ENCODE data around the gene CLDN18. TPM values are rescaled to one million over a fixed set of nuclear protein-coding genes. Genes with fewer than 3 reads are reported as not detected.
A peak's percentile ranks its signal among the peaks of the same experiment; 100 is the strongest.

The CLDN18 gene
- not detected in 2 replicates for total RNA-seq (ENCODE audit: low replicate concordance)

GRCh38 chr3:138009476-138010272 is at the start of gene CLDN18:
Gene CLDN18, plus strand, starts transcription at chr3:138010165. Its CDS starts 61 bp downstream, at chr3:138010226.
- DNase-seq (ENCODE audit: low read depth): peak; percentile 60
- no peak for TF ChIP-seq CTCF (IDR thresholded peaks at IDR 0.05; ENCODE audit: insufficient read depth, low read length)
- H3K4me3 ChIP-seq (ENCODE audit: low read depth, low read length): no peak within 1 kb of the TSS

GRCh38 chr3:137962251-137962650 is 47.7 kb upstream of the CLDN18 start:
- DNase-seq (ENCODE audit: low read depth): no peak
- H3K4me3 ChIP-seq (ENCODE audit: low read depth, low read length): no peak overlapping the region
- no peak for TF ChIP-seq CTCF (IDR thresholded peaks at IDR 0.05; ENCODE audit: insufficient read depth, low read length)

GRCh38 chr3:137963463-137963862 is 46.5 kb upstream of the CLDN18 start:
- H3K4me3 ChIP-seq (ENCODE audit: low read depth, low read length): no peak overlapping the region
- DNase-seq (ENCODE audit: low read depth): no peak
- TF ChIP-seq CTCF (IDR thresholded peaks at IDR 0.05; ENCODE audit: insufficient read depth, low read length): no peak

- peak; percentile 61 for DNase-seq (ENCODE audit: low read depth)
- no peak overlapping the region for H3K4me3 ChIP-seq (ENCODE audit: low read depth, low read length)
- peak; percentile 94 for TF ChIP-seq CTCF (IDR thresholded peaks at IDR 0.05; ENCODE audit: insufficient read depth, low read length)
These were observed 38.8 kb upstream of the CLDN18 start for GRCh38 chr3:137970914-137971831.

- TF ChIP-seq CTCF (IDR thresholded peaks at IDR 0.05; ENCODE audit: insufficient read depth, low read length): no peak
- H3K4me3 ChIP-seq (ENCODE audit: low read depth, low read length): no peak overlapping the region
These were observed 37.6 kb upstream of the CLDN18 start for GRCh38 chr3:137972396-137972795.

GRCh38 chr3:137978328-137978727 is 31.6 kb upstream of the CLDN18 start:
- no peak for TF ChIP-seq CTCF (IDR thresholded peaks at IDR 0.05; ENCODE audit: insufficient read depth, low read length)
- DNase-seq (ENCODE audit: low read depth): no peak
- H3K4me3 ChIP-seq (ENCODE audit: low read depth, low read length): no peak overlapping the region

More at GRCh38 chr3:137972396-137972795, 37.6 kb upstream of the CLDN18 start:
- DNase-seq (ENCODE audit: low read depth): no peak

All from fibroblast of the aortic adventitia (primary cell).